ENCODE measurements around the gene HLA-DQA2.
"Not testable (repeated sequence)": the region's sequence is repeated elsewhere in the genome, so short reads cannot be mapped to it uniquely, and the experiment has no call there.

HLA-DQA2 gene

GRCh38 chr6:32713241-32713640 lies 27.9 kb upstream of the HLA-DQA2 start:
- no peak for TF ChIP-seq CTCF (conservative IDR thresholded peaks at IDR 0.05)
- no peak for TF ChIP-seq ZFX (IDR thresholded peaks at IDR 0.05)
- H3K27ac ChIP-seq, result no peak overlapping the region

GRCh38 chr6:32716396-32716795 lies 24.8 kb upstream of the HLA-DQA2 start:
- TF ChIP-seq CTCF (conservative IDR thresholded peaks at IDR 0.05) (peak; percentile 17; the same call in 1 of the 2 replicates), ZFX (IDR thresholded peaks at IDR 0.05) (no peak)
- no peak overlapping the region for H3K27ac ChIP-seq

- TF ChIP-seq ZFX (IDR thresholded peaks at IDR 0.05) (no peak), CTCF (conservative IDR thresholded peaks at IDR 0.05) (no peak)
- no peak overlapping the region for H3K27ac ChIP-seq
Observed at GRCh38 chr6:32718879-32719278, 22.3 kb upstream of the HLA-DQA2 start.

GRCh38 chr6:32738126-32738525 lies 3.1 kb upstream of the HLA-DQA2 start:
- H3K27ac ChIP-seq, result no peak overlapping the region
- TF ChIP-seq CTCF (conservative IDR thresholded peaks at IDR 0.05) (no peak), ZFX (IDR thresholded peaks at IDR 0.05) (no peak)

GRCh38 chr6:32742374-32742773 lies 1.2 kb downstream of the HLA-DQA2 start:
- H3K27ac ChIP-seq, result no peak overlapping the region
- TF ChIP-seq ZFX (IDR thresholded peaks at IDR 0.05) (no peak), CTCF (conservative IDR thresholded peaks at IDR 0.05) (no peak)

GRCh38 chr6:32744776-32745175 lies 3.6 kb downstream of the HLA-DQA2 start:
- no peak for TF ChIP-seq CTCF (conservative IDR thresholded peaks at IDR 0.05)
- TF ChIP-seq ZFX (IDR thresholded peaks at IDR 0.05), result no peak
- no peak overlapping the region for H3K27ac ChIP-seq

GRCh38 chr6:32745649-32746048 lies 4.5 kb downstream of the HLA-DQA2 start:
- not testable (repeated sequence) for H3K27ac ChIP-seq

GRCh38 chr6:32752580-32752979 lies 11.4 kb downstream of the HLA-DQA2 start:
- no peak overlapping the region for H3K27ac ChIP-seq
- TF ChIP-seq CTCF (conservative IDR thresholded peaks at IDR 0.05) (no peak), ZFX (IDR thresholded peaks at IDR 0.05) (no peak)

Data from C4-2B (cell line).